GM12865 (cell line): ENCODE measurements around the gene ASTN1.

ENCODE experiments used
- DNase-seq: peaks from one replicate; pipeline ENCODE4 v3.0.0; 2010; ENCODE audit warnings: low read depth
- H3K4me3 ChIP-seq: 2 replicates; pipeline ENCODE4 v1.5.1; 2011; ENCODE audit warnings: mild to moderate bottlenecking, low read depth, low read length, control low read depth
- TF ChIP-seq, protein P1 (sequence below): IDR thresholded peaks from 2 replicates; pipeline ENCODE4 v1.5.1; 2011; ENCODE audit warnings: low read length, control low read depth, low read depth, inconsistent platforms; ENCODE audit not compliant: insufficient read depth; ENCODE audit errors: missing control alignments

Gene ASTN1

GRCh38 chr1:177002891-177003290 is 161.6 kb downstream of the ASTN1 start:
- H3K4me3 ChIP-seq, result no peak overlapping the region
- DNase-seq, result no peak
- TF ChIP-seq, protein P1, sequence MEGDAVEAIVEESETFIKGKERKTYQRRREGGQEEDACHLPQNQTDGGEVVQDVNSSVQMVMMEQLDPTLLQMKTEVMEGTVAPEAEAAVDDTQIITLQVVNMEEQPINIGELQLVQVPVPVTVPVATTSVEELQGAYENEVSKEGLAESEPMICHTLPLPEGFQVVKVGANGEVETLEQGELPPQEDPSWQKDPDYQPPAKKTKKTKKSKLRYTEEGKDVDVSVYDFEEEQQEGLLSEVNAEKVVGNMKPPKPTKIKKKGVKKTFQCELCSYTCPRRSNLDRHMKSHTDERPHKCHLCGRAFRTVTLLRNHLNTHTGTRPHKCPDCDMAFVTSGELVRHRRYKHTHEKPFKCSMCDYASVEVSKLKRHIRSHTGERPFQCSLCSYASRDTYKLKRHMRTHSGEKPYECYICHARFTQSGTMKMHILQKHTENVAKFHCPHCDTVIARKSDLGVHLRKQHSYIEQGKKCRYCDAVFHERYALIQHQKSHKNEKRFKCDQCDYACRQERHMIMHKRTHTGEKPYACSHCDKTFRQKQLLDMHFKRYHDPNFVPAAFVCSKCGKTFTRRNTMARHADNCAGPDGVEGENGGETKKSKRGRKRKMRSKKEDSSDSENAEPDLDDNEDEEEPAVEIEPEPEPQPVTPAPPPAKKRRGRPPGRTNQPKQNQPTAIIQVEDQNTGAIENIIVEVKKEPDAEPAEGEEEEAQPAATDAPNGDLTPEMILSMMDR, result no peak

GRCh38 chr1:177001556-177001955 is 163.0 kb downstream of the ASTN1 start:
- no peak overlapping the region for H3K4me3 ChIP-seq
- DNase-seq, result no peak
- TF ChIP-seq, protein P1, result no peak

DNA sequence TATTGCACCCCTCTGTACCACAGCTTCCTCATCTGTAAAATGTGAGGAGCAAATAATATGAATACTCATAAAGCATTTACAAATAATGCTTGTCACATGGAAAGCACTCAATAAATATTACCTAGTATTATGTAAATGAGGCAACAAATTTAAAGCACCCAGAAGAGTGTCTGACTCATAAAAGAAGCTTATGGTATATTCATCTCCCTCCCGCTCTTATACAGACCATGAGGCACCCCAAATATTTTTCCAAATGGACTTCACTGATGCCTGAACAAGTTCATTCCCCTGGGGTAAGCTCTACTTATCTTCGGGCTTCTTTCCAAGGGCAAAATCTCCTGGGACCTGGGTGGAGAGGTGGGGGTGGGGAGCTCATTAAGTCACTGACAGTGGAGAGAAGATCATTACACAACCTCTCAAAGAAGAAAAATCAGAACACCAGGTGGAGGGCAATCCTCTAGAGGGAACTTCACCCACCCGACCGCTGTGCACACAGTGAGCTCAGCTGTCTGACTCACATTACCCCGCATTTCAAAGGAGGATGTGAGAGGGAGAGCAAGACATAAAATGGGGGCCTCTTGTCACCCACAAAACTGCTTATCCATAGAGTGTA is 166.2 kb downstream of the ASTN1 start:
- DNase-seq, result no peak
- TF ChIP-seq, protein P1, result no peak
- H3K4me3 ChIP-seq, result no peak overlapping the region

DNA sequence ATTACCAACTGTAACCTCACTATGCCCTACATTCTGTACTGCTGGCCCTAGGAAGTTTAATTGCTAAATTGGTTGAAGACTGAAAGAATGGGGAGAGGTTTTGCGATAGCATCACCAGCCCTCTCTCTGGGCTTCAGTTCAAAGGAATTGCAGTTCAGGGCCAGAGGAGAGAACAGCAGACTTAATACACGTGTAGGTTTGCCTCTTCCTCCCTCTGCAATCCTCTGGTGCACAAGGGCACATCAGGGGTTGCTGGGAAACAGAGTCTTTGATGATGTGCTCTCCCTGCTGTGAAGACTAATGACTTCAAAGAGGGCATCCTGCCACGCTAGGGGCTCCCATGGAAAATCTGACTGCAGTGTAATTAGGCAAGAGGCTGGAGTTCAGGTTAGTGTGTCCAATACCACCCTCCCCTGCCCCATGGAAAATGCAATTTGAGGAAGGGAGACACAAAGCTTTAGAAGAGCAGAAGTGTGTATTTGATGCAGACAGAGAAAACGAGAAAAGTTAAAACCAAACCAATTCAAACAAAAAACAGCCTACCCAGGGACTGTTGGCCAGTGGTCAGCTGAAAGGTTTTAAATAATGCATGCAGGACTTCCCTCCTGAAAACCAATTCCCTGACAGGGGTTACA is 167.9 kb downstream of the ASTN1 start:
- DNase-seq, result no peak
- TF ChIP-seq, protein P1, result no peak
- no peak overlapping the region for H3K4me3 ChIP-seq

GRCh38 chr1:176994931-176995596 is 169.4 kb downstream of the ASTN1 start:
- TF ChIP-seq, protein P1, result no peak
- no peak overlapping the region for H3K4me3 ChIP-seq
- DNase-seq, result no peak

- no peak for DNase-seq
- TF ChIP-seq, protein P1, result no peak
- no peak overlapping the region for H3K4me3 ChIP-seq
Observed at GRCh38 chr1:176993587-176993986, 170.9 kb downstream of the ASTN1 start.
